H9 (cell line): ENCODE data around the gene MRPS16. TPM values are rescaled to one million over a fixed set of nuclear protein-coding genes. Genes with fewer than 3 reads are reported as not detected.

ENCODE experiments used
- DNase-seq: peaks from one replicate; pipeline ENCODE4 v3.0.0-alpha.2; 2017
- H2AFZ ChIP-seq: one replicate; pipeline ENCODE4 v1.6.1; 2013; ENCODE audit warnings: mild to moderate bottlenecking, low read length, control low read depth, moderate library complexity
- H2AK5ac ChIP-seq: 2 replicates; pipeline ENCODE4 v1.6.1; 2013; ENCODE audit warnings: low read length, control low read depth, mixed read lengths; ENCODE audit not compliant: insufficient read length
- H2BK120ac ChIP-seq: one replicate; pipeline ENCODE4 v1.6.1; 2013; ENCODE audit warnings: low read depth, mild to moderate bottlenecking, low read length, control low read depth, inconsistent platforms; ENCODE audit not compliant: poor library complexity, severe bottlenecking
- H2BK12ac ChIP-seq: 2 replicates; pipeline ENCODE4 v1.6.1; 2013; ENCODE audit warnings: low read length, control low read depth, mixed read lengths, low read depth; ENCODE audit not compliant: insufficient read length
- H2BK15ac ChIP-seq: 2 replicates; pipeline ENCODE4 v1.6.1; 2013; ENCODE audit warnings: low read depth, low read length, control low read depth
- H2BK20ac ChIP-seq: one replicate; pipeline ENCODE4 v1.6.1; 2013; ENCODE audit warnings: low read depth, mild to moderate bottlenecking, low read length, control low read depth, inconsistent platforms; ENCODE audit not compliant: poor library complexity, severe bottlenecking
- H2BK5ac ChIP-seq: 2 replicates; pipeline ENCODE4 v1.6.1; 2013; ENCODE audit warnings: low read length, control low read depth, mixed read lengths; ENCODE audit not compliant: insufficient read length
- H3K14ac ChIP-seq: 2 replicates; pipeline ENCODE4 v1.6.1; 2013; ENCODE audit warnings: low read length, control low read depth; ENCODE audit not compliant: insufficient read depth
- H3K18ac ChIP-seq: 2 replicates; pipeline ENCODE4 v1.6.1; 2013; ENCODE audit warnings: low read depth, mild to moderate bottlenecking, mixed read lengths, low read length, control low read depth; ENCODE audit not compliant: insufficient read length
- H3K23ac ChIP-seq: 2 replicates; pipeline ENCODE4 v1.6.1; 2013; ENCODE audit warnings: low read length, control low read depth, mixed read lengths, low read depth; ENCODE audit not compliant: insufficient read length
- H3K23me2 ChIP-seq: 2 replicates; pipeline ENCODE4 v1.6.1; 2013; ENCODE audit warnings: low read depth, mild to moderate bottlenecking, mixed read lengths, low read length, control low read depth; ENCODE audit not compliant: insufficient read length, poor library complexity, severe bottlenecking
- H3K27ac ChIP-seq: 2 replicates; pipeline ENCODE4 v1.5.1; 2013; ENCODE audit warnings: low read length, control low read depth, mixed read lengths, low read depth; ENCODE audit not compliant: insufficient read length
- H3K27me3 ChIP-seq: 2 replicates; pipeline ENCODE4 v1.6.1; 2013; ENCODE audit warnings: low read length, control low read depth, inconsistent platforms; ENCODE audit not compliant: insufficient read depth
- H3K4ac ChIP-seq: 2 replicates; pipeline ENCODE4 v1.6.1; 2013; ENCODE audit warnings: low read depth, mild to moderate bottlenecking, control low read depth, inconsistent platforms, low read length, moderate library complexity
- H3K4me1 ChIP-seq: 2 replicates; pipeline ENCODE4 v1.6.1; 2013; ENCODE audit warnings: low read length, control low read depth, inconsistent platforms; ENCODE audit not compliant: insufficient read depth
- H3K4me2 ChIP-seq: 2 replicates; pipeline ENCODE4 v1.6.1; 2013; ENCODE audit warnings: low read length, control low read depth, mixed read lengths; ENCODE audit not compliant: insufficient read length, insufficient read depth
- H3K56ac ChIP-seq: 2 replicates; pipeline ENCODE4 v1.6.1; 2013; ENCODE audit warnings: low read depth, mild to moderate bottlenecking, mixed read lengths, low read length, control low read depth; ENCODE audit not compliant: insufficient read length
- H3K79me1 ChIP-seq: 2 replicates; pipeline ENCODE4 v1.6.1; 2013; ENCODE audit warnings: low read depth, mild to moderate bottlenecking, moderate library complexity, low read length, control low read depth, inconsistent platforms; ENCODE audit not compliant: insufficient read depth, poor library complexity, severe bottlenecking
- H3K79me2 ChIP-seq: 2 replicates; pipeline ENCODE4 v1.6.1; 2013; ENCODE audit warnings: low read length, control low read depth, inconsistent platforms; ENCODE audit not compliant: insufficient read depth
- H3K9ac ChIP-seq: 2 replicates; pipeline ENCODE4 v1.6.1; 2013; ENCODE audit warnings: low read length, control low read depth, mixed read lengths; ENCODE audit not compliant: insufficient read length; ENCODE audit errors: extremely low read depth
- H3K9me3 ChIP-seq: one replicate; pipeline ENCODE4 v1.6.1; 2013; ENCODE audit warnings: low read depth, low read length, inconsistent platforms; ENCODE audit not compliant: control insufficient read depth
- H3T11ph ChIP-seq: one replicate; pipeline ENCODE4 v1.6.1; 2013; ENCODE audit warnings: mild to moderate bottlenecking, low read length, control low read depth, inconsistent platforms
- H4K20me1 ChIP-seq: one replicate; pipeline ENCODE4 v1.6.1; 2013; ENCODE audit not compliant: control insufficient read depth, insufficient read length, insufficient read depth
- H4K5ac ChIP-seq: 2 replicates; pipeline ENCODE4 v1.6.1; 2013; ENCODE audit warnings: low read depth, mild to moderate bottlenecking, mixed read lengths, low read length, control low read depth; ENCODE audit not compliant: insufficient read length
- H4K8ac ChIP-seq: replicated peaks from 2 replicates; pipeline ENCODE4 v1.6.1; 2013; ENCODE audit warnings: low read length, control low read depth, mixed read lengths, low read depth; ENCODE audit not compliant: insufficient read length
- H4K91ac ChIP-seq: 2 replicates; pipeline ENCODE4 v1.6.1; 2013; ENCODE audit warnings: low read depth, mild to moderate bottlenecking, moderate library complexity, mixed read lengths, low read length, control low read depth; ENCODE audit not compliant: insufficient read length
- H3K27ac Mint-ChIP-seq, 3 experiments: 2 replicates in 2 of 3; 3 replicates in 1 of 3; pipeline ENCODE4 v1.8.0; 2020 to 2021; ENCODE audit warnings: mixed read lengths in 3 of 3, mild to moderate bottlenecking in 1 of 3, moderate library complexity in 1 of 3
- H3K27me3 Mint-ChIP-seq: 2 replicates; pipeline ENCODE4 v1.8.0; 2021; ENCODE audit warnings: low read depth, mild to moderate bottlenecking, moderate library complexity, mixed read lengths
- H3K36me3 Mint-ChIP-seq, 3 experiments: 2 replicates in 2 of 3; 3 replicates in 1 of 3; pipeline ENCODE4 v1.8.0; 2020 to 2021; ENCODE audit warnings: low read depth in 3 of 3, mixed read lengths in 3 of 3; ENCODE audit not compliant: insufficient read depth in 1 of 3
- H3K4me1 Mint-ChIP-seq, 2 experiments: 2 replicates each; pipeline ENCODE4 v1.8.0; 2020; ENCODE audit warnings: mixed read lengths in 2 of 2
- H3K4me3 Mint-ChIP-seq, 2 experiments: 2 replicates in 1 of 2; 3 replicates in 1 of 2; pipeline ENCODE4 v1.8.0; 2020 to 2021; ENCODE audit warnings: mild to moderate bottlenecking in 2 of 2, mixed read lengths in 2 of 2, moderate library complexity in 1 of 2
- H3K9me3 Mint-ChIP-seq, 2 experiments: 2 replicates in 1 of 2; 3 replicates in 1 of 2; pipeline ENCODE4 v1.8.0; 2020; ENCODE audit warnings: mild to moderate bottlenecking in 2 of 2, mixed read lengths in 2 of 2, moderate library complexity in 1 of 2
- WGBS: extraction: QIAGEN DNeasy Blood & Tissue Kit; methylation state at CpG from one replicate; pipeline ENCODE4 v1.1.7; 2013; ENCODE audit warnings: missing lambda C conversion rate, low lambda C conversion rate, mixed read lengths; ENCODE audit not compliant: insufficient read length; ENCODE audit errors: extremely low coverage; 5-methylcytosine and 5-hydroxymethylcytosine counted together
- total RNA-seq: library from RNA; stranded (reverse); gene quantifications from 2 replicates; pipeline ENCODE4 v1.2.1, GENCODE V29; 2021
- TF ChIP-seq, protein P1 (sequence below): fragments of 200-600 bp; sonication (generic); conservative IDR thresholded peaks from 3 replicates; pipeline ENCODE4 v1.8.0; 2021; ENCODE audit warnings: antibody characterized with exemption, mild to moderate bottlenecking

The MRPS16 gene
- total RNA-seq, 1 experiment from 2014 or later = 122 TPM

DNA sequence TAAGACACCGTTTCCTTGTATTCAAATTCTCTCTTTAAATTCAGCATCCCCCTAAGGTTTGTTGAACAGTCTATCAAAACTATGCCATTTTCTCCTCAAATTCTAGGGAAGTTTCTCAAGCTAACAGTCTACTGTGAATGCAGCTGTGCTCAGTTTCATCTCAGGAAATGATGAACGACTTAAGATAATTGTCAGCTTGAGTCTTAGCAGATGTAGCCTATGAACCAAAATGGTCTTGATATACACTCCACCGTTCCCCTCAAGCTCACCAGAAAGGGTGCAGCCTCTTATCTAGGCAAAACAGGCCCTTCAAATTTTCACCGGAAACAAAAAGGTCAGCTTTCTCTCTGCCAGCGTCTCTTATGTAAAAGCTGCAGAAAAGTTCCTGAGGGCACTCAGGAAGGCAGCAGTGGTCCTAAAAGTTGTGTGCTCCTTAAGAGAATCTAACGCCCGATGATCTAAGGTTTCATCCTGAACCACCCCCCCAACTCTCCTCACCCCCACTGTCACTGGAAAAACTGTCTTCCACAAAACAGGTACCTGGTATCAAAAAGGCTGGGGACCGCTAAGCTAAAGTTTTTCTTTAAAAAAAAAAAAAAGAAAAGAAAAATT, 7.5 kb downstream of the MRPS16 start:
- Histone ChIP-seq H3K4me1 (no peaks in the 10 kb centered on the region), H3K27ac (no peak overlapping the region), H3K23ac (no peak overlapping the region), H2AK5ac (no peak overlapping the region), H3K23me2 (no peaks in the 10 kb centered on the region), H3K79me2 (peaks cover 9% of the 10 kb centered on the region; the same call in 1 of the 2 replicates), H3K18ac (no peak overlapping the region), H3K9ac (peak overlapping the region; percentile 62), H3K4ac (no peak overlapping the region), H3K14ac (no peak overlapping the region), H3K9me3 (no peaks in the 10 kb centered on the region), H2AFZ (no peak overlapping the region), H4K5ac (no peak overlapping the region), H3K56ac (no peak overlapping the region), H4K20me1 (no peaks in the 10 kb centered on the region), H2BK15ac (no peak overlapping the region), H2BK20ac (no peak overlapping the region), H3K4me2 (peak overlapping the region; percentile 29), H2BK120ac (no peak overlapping the region), H4K8ac (no peak overlapping the region), H2BK12ac (no peak overlapping the region), H3K79me1 (peaks cover 11% of the 10 kb centered on the region), H3T11ph (no peak overlapping the region), H3K27me3 (no peaks in the 10 kb centered on the region), H2BK5ac (no peak overlapping the region), H4K91ac (no peak overlapping the region)
- Mint-ChIP-seq H3K27me3 (no peaks in the 10 kb centered on the region), H3K4me3 (peak overlapping the region; percentile 99), H3K36me3 (peaks cover 46 to 78% (median 69%) of the 10 kb centered on the region in 3 experiments), H3K9me3 (no peaks in the 10 kb centered on the region), H3K27ac (peak overlapping the region; percentile 23 to 99 (median 53); a peak in 1 of 7 replicates), H3K4me1 (peaks cover 27 to 31% of the 10 kb centered on the region in 2 experiments)
- WGBS = no CpG with 5 or more reads among the region's 8 CpGs
- TF ChIP-seq, protein P1, sequence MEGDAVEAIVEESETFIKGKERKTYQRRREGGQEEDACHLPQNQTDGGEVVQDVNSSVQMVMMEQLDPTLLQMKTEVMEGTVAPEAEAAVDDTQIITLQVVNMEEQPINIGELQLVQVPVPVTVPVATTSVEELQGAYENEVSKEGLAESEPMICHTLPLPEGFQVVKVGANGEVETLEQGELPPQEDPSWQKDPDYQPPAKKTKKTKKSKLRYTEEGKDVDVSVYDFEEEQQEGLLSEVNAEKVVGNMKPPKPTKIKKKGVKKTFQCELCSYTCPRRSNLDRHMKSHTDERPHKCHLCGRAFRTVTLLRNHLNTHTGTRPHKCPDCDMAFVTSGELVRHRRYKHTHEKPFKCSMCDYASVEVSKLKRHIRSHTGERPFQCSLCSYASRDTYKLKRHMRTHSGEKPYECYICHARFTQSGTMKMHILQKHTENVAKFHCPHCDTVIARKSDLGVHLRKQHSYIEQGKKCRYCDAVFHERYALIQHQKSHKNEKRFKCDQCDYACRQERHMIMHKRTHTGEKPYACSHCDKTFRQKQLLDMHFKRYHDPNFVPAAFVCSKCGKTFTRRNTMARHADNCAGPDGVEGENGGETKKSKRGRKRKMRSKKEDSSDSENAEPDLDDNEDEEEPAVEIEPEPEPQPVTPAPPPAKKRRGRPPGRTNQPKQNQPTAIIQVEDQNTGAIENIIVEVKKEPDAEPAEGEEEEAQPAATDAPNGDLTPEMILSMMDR = no peak
- no peak for DNase-seq
